WTC11 (cell line): ENCODE results near the gene OBP2B. TPM values are rescaled to one million over a fixed set of nuclear protein-coding genes. Genes with fewer than 3 reads are reported as not detected.

Source experiments
- ATAC-seq: fragments of 200-7000 bp; cut with Tn5 transposase; 2 replicates; pipeline ENCODE4 v1.10.0; 2021; ENCODE audit warnings: mild to moderate bottlenecking, moderate library complexity
- CTCF ChIA-PET: fragments of 300-600 bp; sonication (Branson Sonifier 250); formaldehyde crosslinking; loops from one replicate; lab custom pipeline; 2021; ENCODE audit warnings: antibody characterized with exemption; lab: Charles Lee
- POLR2A ChIA-PET: fragments of 350-600 bp; sonication (Branson Sonifier 250); formaldehyde crosslinking; loops from one replicate; lab custom pipeline; 2021; ENCODE audit warnings: antibody characterized with exemption; lab: Charles Lee
- DNase-seq: peaks from one replicate; pipeline ENCODE4 v3.0.0; 2021; ENCODE audit warnings: low spot score
- H3K27ac Mint-ChIP-seq: 2 replicates; pipeline ENCODE4 v1.8.0; 2021; ENCODE audit warnings: mixed read lengths
- H3K27me3 Mint-ChIP-seq: 2 replicates; pipeline ENCODE4 v1.8.0; 2021; ENCODE audit warnings: low read depth, mild to moderate bottlenecking, moderate library complexity, mixed read lengths
- H3K36me3 Mint-ChIP-seq: 2 replicates; pipeline ENCODE4 v1.8.0; 2021; ENCODE audit warnings: mixed read lengths
- H3K4me1 Mint-ChIP-seq: 2 replicates; pipeline ENCODE4 v1.8.0; 2022; ENCODE audit warnings: mixed read lengths
- H3K4me3 Mint-ChIP-seq: 2 replicates; pipeline ENCODE4 v1.8.0; 2021; ENCODE audit warnings: mild to moderate bottlenecking, moderate library complexity, mixed read lengths
- H3K9me3 Mint-ChIP-seq: 2 replicates; pipeline ENCODE4 v1.8.0; 2021; ENCODE audit warnings: mixed read lengths
- ATF1 ChIP-seq: sonication (generic); formaldehyde crosslinking; IDR thresholded peaks from 2 replicates; pipeline ENCODE4 v1.8.1; 2023; ENCODE audit warnings: mild to moderate bottlenecking, moderate library complexity, missing genetic modification reagents
- CREM ChIP-seq: sonication (generic); formaldehyde crosslinking; IDR thresholded peaks from 2 replicates; pipeline ENCODE4 v1.8.1; 2022; ENCODE audit warnings: mild to moderate bottlenecking, missing genetic modification reagents, moderate library complexity
- ELF4 ChIP-seq: sonication (generic); formaldehyde crosslinking; IDR thresholded peaks from 2 replicates; pipeline ENCODE4 v1.8.1; 2022; ENCODE audit warnings: low read depth, mild to moderate bottlenecking, moderate library complexity, missing genetic modification reagents
- ETV6 ChIP-seq: sonication (generic); formaldehyde crosslinking; IDR thresholded peaks from 2 replicates; pipeline ENCODE4 v1.8.1; 2022; ENCODE audit warnings: mild to moderate bottlenecking, missing genetic modification reagents
- GRHL2 ChIP-seq: fragments of 250-450 bp; sonication (Bioruptor Pico); IDR thresholded peaks from 2 replicates; pipeline ENCODE4 v1.8.0; 2022; ENCODE audit warnings: mild to moderate bottlenecking, moderate library complexity; ENCODE audit not compliant: insufficient replicate concordance, severe bottlenecking
- GTF2I ChIP-seq: fragments of 250-450 bp; sonication (Bioruptor Pico); conservative IDR thresholded peaks from 2 replicates; pipeline ENCODE4 v1.4.0; 2021; ENCODE audit warnings: mild to moderate bottlenecking
- MXD4 ChIP-seq: fragments of 250-450 bp; sonication (Bioruptor Pico); IDR thresholded peaks from 2 replicates; pipeline ENCODE4 v1.8.0; 2021; ENCODE audit warnings: mild to moderate bottlenecking, moderate library complexity, borderline replicate concordance
- NR2C2 ChIP-seq: sonication (generic); formaldehyde crosslinking; IDR thresholded peaks from 2 replicates; pipeline ENCODE4 v1.8.0; 2022; ENCODE audit warnings: mild to moderate bottlenecking, missing genetic modification reagents
- RORB ChIP-seq: fragments of 250-450 bp; sonication (Bioruptor Pico); IDR thresholded peaks from 2 replicates; pipeline ENCODE4 v1.9.0; 2021; ENCODE audit warnings: mild to moderate bottlenecking
- TEAD1 ChIP-seq: sonication (generic); formaldehyde crosslinking; IDR thresholded peaks from 2 replicates; pipeline ENCODE4 v1.8.0; 2022; ENCODE audit warnings: mild to moderate bottlenecking, missing genetic modification reagents
- TEAD4 ChIP-seq: sonication (generic); formaldehyde crosslinking; IDR thresholded peaks from 2 replicates; pipeline ENCODE4 v1.8.0; 2022; ENCODE audit warnings: mild to moderate bottlenecking, missing genetic modification reagents
- ZNF317 ChIP-seq: sonication (generic); formaldehyde crosslinking; IDR thresholded peaks from 2 replicates; pipeline ENCODE4 v1.8.1; 2023; ENCODE audit warnings: low read depth, mild to moderate bottlenecking, moderate library complexity, missing genetic modification reagents, borderline replicate concordance
- total RNA-seq: library from RNA; stranded (reverse); gene quantifications from 3 replicates; pipeline ENCODE4 v1.2.3, GENCODE V29; 2021
- TF ChIP-seq, protein P1 (sequence below): fragments of 250-450 bp; sonication (Bioruptor Pico); IDR thresholded peaks from 2 replicates; pipeline ENCODE4 v1.9.0; 2021; ENCODE audit warnings: moderate library complexity, mild to moderate bottlenecking, inconsistent platforms, borderline replicate concordance
- TF ChIP-seq, protein P2 (sequence below): fragments of 250-450 bp; sonication (Bioruptor Pico); conservative IDR thresholded peaks from 2 replicates; pipeline ENCODE4 v1.9.0; 2021; ENCODE audit warnings: mild to moderate bottlenecking
- TF ChIP-seq, protein P3 (sequence below): sonication (generic); formaldehyde crosslinking; IDR thresholded peaks from 2 replicates; pipeline ENCODE4 v1.8.1; 2023; ENCODE audit warnings: mild to moderate bottlenecking, missing genetic modification reagents, moderate library complexity
- TF ChIP-seq, protein P4 (sequence below): sonication (generic); formaldehyde crosslinking; IDR thresholded peaks from 2 replicates; pipeline ENCODE4 v1.8.1; 2023; ENCODE audit warnings: mild to moderate bottlenecking, moderate library complexity, missing genetic modification reagents
- TF ChIP-seq, protein P5 (sequence below): sonication (generic); formaldehyde crosslinking; IDR thresholded peaks from 2 replicates; pipeline ENCODE4 v1.8.0; 2022; ENCODE audit warnings: mild to moderate bottlenecking, missing genetic modification reagents
- TF ChIP-seq, protein P6 (sequence below): sonication (generic); formaldehyde crosslinking; IDR thresholded peaks from 2 replicates; pipeline ENCODE4 v1.8.1; 2022; ENCODE audit warnings: missing genetic modification reagents, borderline replicate concordance
- TF ChIP-seq, protein P7 (sequence below): sonication (generic); formaldehyde crosslinking; IDR thresholded peaks from 2 replicates; pipeline ENCODE4 v1.8.0; 2022; ENCODE audit warnings: mild to moderate bottlenecking, missing genetic modification reagents

OBP2B gene
- total RNA-seq, 1 experiment from 2014 or later, result not detected

DNA sequence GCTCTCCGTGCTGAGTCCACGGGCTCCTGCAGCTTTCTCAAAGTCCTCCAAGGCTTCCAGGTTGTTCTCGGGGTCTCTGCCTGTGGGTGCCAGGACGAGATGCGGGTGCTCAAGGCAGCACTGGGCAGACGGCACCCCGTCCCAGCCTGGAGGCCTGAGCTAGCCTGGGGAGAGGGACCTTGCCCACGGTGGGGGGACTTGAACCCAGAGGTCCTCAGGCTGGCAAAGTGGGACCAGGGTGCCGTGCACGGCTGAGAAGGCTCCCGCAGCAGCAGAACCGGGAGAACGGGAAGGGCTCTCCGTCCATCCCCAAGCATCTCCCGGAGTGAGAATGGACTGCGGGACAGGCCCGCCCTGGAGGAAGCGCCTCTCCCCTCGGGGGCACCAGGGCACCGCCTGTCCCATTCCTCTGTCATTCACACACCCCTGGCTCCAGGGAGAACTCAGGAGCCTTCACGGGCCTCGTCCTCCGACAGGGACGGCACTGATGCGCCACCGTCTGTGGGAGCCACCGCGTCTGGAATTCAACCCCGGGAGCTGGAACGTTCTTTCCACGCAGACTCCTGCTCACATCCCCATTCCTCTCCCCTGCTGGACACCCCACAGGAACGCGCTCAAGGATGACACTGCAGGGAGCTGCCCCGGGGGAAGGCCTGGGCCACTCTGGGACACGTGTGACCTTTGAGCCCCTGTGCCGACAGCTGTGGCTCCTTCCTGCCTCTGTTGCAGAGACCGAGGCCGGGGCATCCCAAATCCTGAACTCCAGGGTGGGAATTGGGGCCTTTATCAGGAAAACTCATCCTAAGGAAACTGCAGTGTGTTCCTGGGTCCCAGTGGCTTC is 16.3 kb upstream of the OBP2B start:
- Mint-ChIP-seq H3K27me3 (peaks cover 27% of the 10 kb centered on the region), H3K4me1 (peaks cover 6% of the 10 kb centered on the region; the same call in 1 of the 2 replicates), H3K4me3 (no peak overlapping the region)
- ChIA-PET POLR2A (no interaction called here), CTCF (interaction anchor here (2.5 to 6.0 kb wide), 2 partner anchors 13 to 38 kb away, joined by 16 to 27 read pairs; no protein-coding TSS in a partner anchor)
- DNase-seq, result no peak
- no peak for TF ChIP-seq CREM
- no peak for TF ChIP-seq RORB (CRISPR knock-in tag)
- TF ChIP-seq, protein P1, sequence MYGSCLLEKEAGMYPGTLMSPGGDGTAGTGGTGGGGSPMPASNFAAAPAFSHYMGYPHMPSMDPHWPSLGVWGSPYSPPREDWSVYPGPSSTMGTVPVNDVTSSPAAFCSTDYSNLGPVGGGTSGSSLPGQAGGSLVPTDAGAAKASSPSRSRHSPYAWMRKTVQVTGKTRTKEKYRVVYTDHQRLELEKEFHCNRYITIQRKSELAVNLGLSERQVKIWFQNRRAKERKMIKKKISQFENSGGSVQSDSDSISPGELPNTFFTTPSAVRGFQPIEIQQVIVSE (CRISPR knock-in tag), result no peak
- no peak for TF ChIP-seq GTF2I (CRISPR knock-in tag)
- TF ChIP-seq, protein P2, sequence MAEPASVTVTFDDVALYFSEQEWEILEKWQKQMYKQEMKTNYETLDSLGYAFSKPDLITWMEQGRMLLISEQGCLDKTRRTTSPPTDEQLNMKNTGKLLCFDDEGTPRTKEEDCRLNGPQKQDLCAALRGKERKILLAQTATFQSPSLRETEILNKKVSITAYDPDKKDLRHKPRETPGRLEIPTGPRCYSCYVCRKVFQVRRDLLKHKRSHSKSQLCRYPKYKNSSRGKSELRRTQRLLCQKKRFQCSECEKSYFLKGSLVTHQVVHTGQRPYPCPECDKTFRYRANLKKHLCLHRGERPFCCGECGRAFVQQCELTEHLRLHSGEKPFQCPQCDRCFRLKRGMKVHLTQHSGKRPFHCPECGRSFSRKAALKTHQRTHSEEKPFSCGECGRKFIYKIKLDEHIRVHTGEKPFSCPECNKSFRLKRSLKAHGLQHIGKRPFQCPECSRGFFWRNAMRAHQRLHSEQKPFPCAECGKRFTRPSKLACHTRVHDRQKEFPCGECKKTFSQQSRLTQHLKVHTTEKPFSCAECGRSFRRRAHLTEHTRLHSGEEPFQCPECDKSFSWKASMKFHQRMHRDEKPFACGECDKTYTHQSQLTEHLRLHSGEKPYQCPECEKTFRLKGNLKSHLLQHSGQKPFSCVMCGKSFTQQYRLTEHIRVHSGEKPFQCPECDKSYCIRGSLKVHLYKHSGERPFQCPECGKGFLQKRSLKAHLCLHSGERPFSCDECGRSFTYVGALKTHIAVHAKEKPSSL, result no peak
- no peak for TF ChIP-seq MXD4 (CRISPR knock-in tag)
- TF ChIP-seq, protein P3, sequence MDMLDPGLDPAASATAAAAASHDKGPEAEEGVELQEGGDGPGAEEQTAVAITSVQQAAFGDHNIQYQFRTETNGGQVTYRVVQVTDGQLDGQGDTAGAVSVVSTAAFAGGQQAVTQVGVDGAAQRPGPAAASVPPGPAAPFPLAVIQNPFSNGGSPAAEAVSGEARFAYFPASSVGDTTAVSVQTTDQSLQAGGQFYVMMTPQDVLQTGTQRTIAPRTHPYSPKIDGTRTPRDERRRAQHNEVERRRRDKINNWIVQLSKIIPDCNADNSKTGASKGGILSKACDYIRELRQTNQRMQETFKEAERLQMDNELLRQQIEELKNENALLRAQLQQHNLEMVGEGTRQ (CRISPR knock-in tag), result no peak
- TF ChIP-seq ETV6 (CRISPR knock-in tag), result no peak
- TF ChIP-seq ZNF317 (CRISPR knock-in tag), result no peak
- no peak for TF ChIP-seq GRHL2 (CRISPR knock-in tag)
- TF ChIP-seq, all 79 proteins: peak for 0
- ATAC-seq, result no peak
- H3K27ac Mint-ChIP-seq, result no peak overlapping the region
- H3K36me3 Mint-ChIP-seq, result no peaks in the 10 kb centered on the region
- H3K9me3 Mint-ChIP-seq, result peaks cover 11% of the 10 kb centered on the region

DNA sequence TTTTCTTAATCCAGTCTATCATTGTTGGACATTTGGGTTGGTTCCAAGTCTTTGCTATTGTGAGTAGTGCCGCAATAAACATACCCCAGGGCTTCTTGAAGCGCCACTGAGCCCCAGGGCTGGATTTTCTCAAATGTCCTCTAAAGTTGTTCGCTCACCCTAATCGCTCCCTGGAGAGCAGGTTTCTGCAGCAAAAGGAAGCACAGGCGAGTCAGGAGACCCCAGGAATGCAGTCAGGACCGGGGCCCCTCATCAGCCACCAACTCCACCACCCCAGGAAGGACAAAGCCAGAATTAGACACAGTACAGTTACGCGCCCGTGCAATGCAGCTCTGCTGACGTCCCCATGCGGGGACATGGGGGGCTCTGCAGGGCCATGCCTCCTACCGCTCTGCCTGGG is 15.7 kb upstream of the OBP2B start:
- Mint-ChIP-seq H3K4me1 (peaks cover 6% of the 10 kb centered on the region; the same call in 1 of the 2 replicates), H3K4me3 (no peak overlapping the region), H3K9me3 (peaks cover 5% of the 10 kb centered on the region), H3K27me3 (peaks cover 33% of the 10 kb centered on the region), H3K27ac (no peak overlapping the region), H3K36me3 (no peaks in the 10 kb centered on the region)
- no peak for DNase-seq
- ChIA-PET POLR2A (no interaction called here), CTCF (interaction anchor here (6.0 kb wide), 1 partner anchor 38 kb away, joined by 27 read pairs; no protein-coding TSS in a partner anchor)
- ATAC-seq, result no peak
- TF ChIP-seq, protein P4, sequence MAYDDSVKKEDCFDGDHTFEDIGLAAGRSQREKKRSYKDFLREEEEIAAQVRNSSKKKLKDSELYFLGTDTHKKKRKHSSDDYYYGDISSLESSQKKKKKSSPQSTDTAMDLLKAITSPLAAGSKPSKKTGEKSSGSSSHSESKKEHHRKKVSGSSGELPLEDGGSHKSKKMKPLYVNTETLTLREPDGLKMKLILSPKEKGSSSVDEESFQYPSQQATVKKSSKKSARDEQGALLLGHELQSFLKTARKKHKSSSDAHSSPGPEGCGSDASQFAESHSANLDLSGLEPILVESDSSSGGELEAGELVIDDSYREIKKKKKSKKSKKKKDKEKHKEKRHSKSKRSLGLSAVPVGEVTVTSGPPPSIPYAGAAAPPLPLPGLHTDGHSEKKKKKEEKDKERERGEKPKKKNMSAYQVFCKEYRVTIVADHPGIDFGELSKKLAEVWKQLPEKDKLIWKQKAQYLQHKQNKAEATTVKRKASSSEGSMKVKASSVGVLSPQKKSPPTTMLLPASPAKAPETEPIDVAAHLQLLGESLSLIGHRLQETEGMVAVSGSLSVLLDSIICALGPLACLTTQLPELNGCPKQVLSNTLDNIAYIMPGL, result no peak
- TF ChIP-seq, protein P5, sequence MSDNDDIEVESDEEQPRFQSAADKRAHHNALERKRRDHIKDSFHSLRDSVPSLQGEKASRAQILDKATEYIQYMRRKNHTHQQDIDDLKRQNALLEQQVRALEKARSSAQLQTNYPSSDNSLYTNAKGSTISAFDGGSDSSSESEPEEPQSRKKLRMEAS (CRISPR knock-in tag), result no peak
- no peak for TF ChIP-seq NR2C2 (CRISPR knock-in tag)
- no peak for TF ChIP-seq GRHL2 (CRISPR knock-in tag)
- TF ChIP-seq, protein P6, sequence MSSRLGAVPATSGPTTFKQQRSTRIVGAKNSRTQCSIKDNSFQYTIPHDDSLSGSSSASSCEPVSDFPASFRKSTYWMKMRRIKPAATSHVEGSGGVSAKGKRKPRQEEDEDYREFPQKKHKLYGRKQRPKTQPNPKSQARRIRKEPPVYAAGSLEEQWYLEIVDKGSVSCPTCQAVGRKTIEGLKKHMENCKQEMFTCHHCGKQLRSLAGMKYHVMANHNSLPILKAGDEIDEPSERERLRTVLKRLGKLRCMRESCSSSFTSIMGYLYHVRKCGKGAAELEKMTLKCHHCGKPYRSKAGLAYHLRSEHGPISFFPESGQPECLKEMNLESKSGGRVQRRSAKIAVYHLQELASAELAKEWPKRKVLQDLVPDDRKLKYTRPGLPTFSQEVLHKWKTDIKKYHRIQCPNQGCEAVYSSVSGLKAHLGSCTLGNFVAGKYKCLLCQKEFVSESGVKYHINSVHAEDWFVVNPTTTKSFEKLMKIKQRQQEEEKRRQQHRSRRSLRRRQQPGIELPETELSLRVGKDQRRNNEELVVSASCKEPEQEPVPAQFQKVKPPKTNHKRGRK (CRISPR knock-in tag), result no peak
- no peak for TF ChIP-seq ATF1 (CRISPR knock-in tag)
- no peak for TF ChIP-seq TEAD4 (CRISPR knock-in tag)
- TF ChIP-seq, protein P2, result no peak
- TF ChIP-seq MXD4 (CRISPR knock-in tag), result no peak
- no peak for TF ChIP-seq ELF4 (CRISPR knock-in tag)
- TF ChIP-seq ZNF317 (CRISPR knock-in tag), result no peak
- TF ChIP-seq TEAD1 (CRISPR knock-in tag), result no peak
- TF ChIP-seq, protein P7, sequence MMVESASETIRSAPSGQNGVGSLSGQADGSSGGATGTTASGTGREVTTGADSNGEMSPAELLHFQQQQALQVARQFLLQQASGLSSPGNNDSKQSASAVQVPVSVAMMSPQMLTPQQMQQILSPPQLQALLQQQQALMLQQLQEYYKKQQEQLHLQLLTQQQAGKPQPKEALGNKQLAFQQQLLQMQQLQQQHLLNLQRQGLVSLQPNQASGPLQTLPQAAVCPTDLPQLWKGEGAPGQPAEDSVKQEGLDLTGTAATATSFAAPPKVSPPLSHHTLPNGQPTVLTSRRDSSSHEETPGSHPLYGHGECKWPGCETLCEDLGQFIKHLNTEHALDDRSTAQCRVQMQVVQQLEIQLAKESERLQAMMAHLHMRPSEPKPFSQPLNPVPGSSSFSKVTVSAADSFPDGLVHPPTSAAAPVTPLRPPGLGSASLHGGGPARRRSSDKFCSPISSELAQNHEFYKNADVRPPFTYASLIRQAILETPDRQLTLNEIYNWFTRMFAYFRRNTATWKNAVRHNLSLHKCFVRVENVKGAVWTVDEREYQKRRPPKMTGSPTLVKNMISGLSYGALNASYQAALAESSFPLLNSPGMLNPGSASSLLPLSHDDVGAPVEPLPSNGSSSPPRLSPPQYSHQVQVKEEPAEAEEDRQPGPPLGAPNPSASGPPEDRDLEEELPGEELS (CRISPR knock-in tag), result no peak
